Lower lobe of right lung (tissue), 2 donors: Measurements from ENCODE around the gene CSNK1A1L. TPM values are rescaled to one million over a fixed set of nuclear protein-coding genes. Genes with fewer than 3 reads are reported as not detected.

Source experiments
- ATAC-seq, 2 donors: fragments of 200-7000 bp; cut with Tn5 transposase; one replicate each; pipeline ENCODE4 v1.9.1; 2020 to 2022; ENCODE audit warnings: mild to moderate bottlenecking in 2 of 2, moderate library complexity in 2 of 2
- DNase-seq: peaks from one replicate; pipeline ENCODE4 v3.0.0-alpha.2; 2020
- H3K27ac ChIP-seq: fragments of 200-600 bp; one replicate; pipeline ENCODE4 v1.8.0; 2022
- H3K27me3 ChIP-seq: fragments of 200-600 bp; one replicate; pipeline ENCODE4 v1.8.0; 2022; ENCODE audit warnings: low read depth
- H3K36me3 ChIP-seq: fragments of 200-600 bp; one replicate; pipeline ENCODE4 v1.8.0; 2022; ENCODE audit warnings: mild to moderate bottlenecking
- H3K4me1 ChIP-seq: fragments of 200-600 bp; one replicate; pipeline ENCODE4 v1.8.0; 2022
- H3K4me3 ChIP-seq: fragments of 200-600 bp; one replicate; pipeline ENCODE4 v1.8.0; 2022; ENCODE audit warnings: mild to moderate bottlenecking
- H3K9me3 ChIP-seq: fragments of 200-600 bp; one replicate; pipeline ENCODE4 v1.8.0; 2022
- CTCF ChIP-seq: fragments of 200-600 bp; IDR thresholded peaks from one replicate; pipeline ENCODE4 v1.8.0; 2022; ENCODE audit warnings: antibody characterized with exemption, mild to moderate bottlenecking
- intact Hi-C: fragments of 100-400 bp; cut with DNase I; formaldehyde crosslinking; loops from one replicate; pipeline ENCODE4 v1.11.0; 2022
- total RNA-seq: library from RNA; stranded (reverse); fragmentation: NEBNext Ultra II Directional; extraction: Animal tissue kit (Norgen Biotek cat#: 25700); gene quantifications from one replicate; pipeline ENCODE4 v1.2.1, GENCODE V29; 2021
- donor health status: DM: no; HTN: yes; CAD: no; lungs with severe emphysema.

CSNK1A1L gene
- total RNA-seq, 1 donor from 2014 or later, result not detected

- H3K36me3 ChIP-seq, result no peaks in the 10 kb centered on the region
- intact Hi-C loops, result loop anchor here (10.0 kb wide), 1 partner anchor 496 kb away; no protein-coding TSS in a partner anchor
- H3K9me3 ChIP-seq, result no peaks in the 10 kb centered on the region
- ATAC-seq (no peak), DNase-seq (no peak)
- peak; percentile 56 for TF ChIP-seq CTCF
- no peak overlapping the region for H3K27ac ChIP-seq
- H3K4me1 ChIP-seq, result no peaks in the 10 kb centered on the region
- no peak overlapping the region for H3K4me3 ChIP-seq
- H3K27me3 ChIP-seq, result no peaks in the 10 kb centered on the region
Measured at GRCh38 chr13:37109051-37109678, 3.7 kb upstream of the CSNK1A1L start.

- Histone ChIP-seq H3K36me3 (no peaks in the 10 kb centered on the region), H3K27me3 (no peaks in the 10 kb centered on the region), H3K4me3 (no peak overlapping the region), H3K4me1 (no peaks in the 10 kb centered on the region), H3K9me3 (no peaks in the 10 kb centered on the region), H3K27ac (no peak overlapping the region)
- no peak for DNase-seq
- TF ChIP-seq CTCF, result no peak
- intact Hi-C loops, result loop anchor here (10.0 kb wide), 1 partner anchor 497 kb away; no protein-coding TSS in a partner anchor
- no peak for ATAC-seq
Measured at GRCh38 chr13:37107868-37108267, 2.4 kb upstream of the CSNK1A1L start.

- DNase-seq, result no peak
- intact Hi-C loops, result loop anchor here (10.0 kb wide), 1 partner anchor 497 kb away; no protein-coding TSS in a partner anchor
- no peaks in the 10 kb centered on the region for H3K9me3 ChIP-seq
Measured at GRCh38 chr13:37107456-37107855, 2.0 kb upstream of the CSNK1A1L start.

GRCh38 chr13:37106642-37107041 lies 1.2 kb upstream of the CSNK1A1L start:
- Histone ChIP-seq H3K9me3 (no peaks in the 10 kb centered on the region), H3K27ac (no peak overlapping the region), H3K36me3 (no peaks in the 10 kb centered on the region), H3K27me3 (peaks cover 5% of the 10 kb centered on the region), H3K4me1 (no peaks in the 10 kb centered on the region), H3K4me3 (no peak overlapping the region)
- ATAC-seq (no peak), DNase-seq (no peak)
- intact Hi-C loops, result loop anchor here (10.0 kb wide), 1 partner anchor 498 kb away; no protein-coding TSS in a partner anchor
- TF ChIP-seq CTCF, result no peak

More at GRCh38 chr13:37107456-37107855, 2.0 kb upstream of the CSNK1A1L start:
- Histone ChIP-seq H3K4me1 (no peaks in the 10 kb centered on the region), H3K27me3 (peaks cover 3% of the 10 kb centered on the region), H3K27ac (no peak overlapping the region), H3K4me3 (no peak overlapping the region), H3K36me3 (no peaks in the 10 kb centered on the region)
- no peak for TF ChIP-seq CTCF
- ATAC-seq, result no peak

GRCh38 chr13:37102896-37103295 lies 2.6 kb downstream of the CSNK1A1L start:
- no peak for TF ChIP-seq CTCF
- ATAC-seq (no peak), DNase-seq (no peak)
- Histone ChIP-seq H3K4me3 (no peak overlapping the region), H3K27ac (no peak overlapping the region), H3K4me1 (no peaks in the 10 kb centered on the region), H3K36me3 (no peaks in the 10 kb centered on the region), H3K9me3 (no peaks in the 10 kb centered on the region), H3K27me3 (peaks cover 5% of the 10 kb centered on the region)
- intact Hi-C loops, result loop anchor here (10.0 kb wide), 1 partner anchor 502 kb away; no protein-coding TSS in a partner anchor
